HTERT RPE-1 (cell line): Measurements from ENCODE around the gene SOX6.

Experiments
- in situ Hi-C: fragments of 300-500 bp; cut with MboI; formaldehyde crosslinking; loops from 4 replicates; pipeline ENCODE4 v1.14.3; 2020; ENCODE audit warnings: low sequenced_read_pairs

Gene SOX6

GRCh38 chr11:15970506-15971214, 385.7 kb downstream of the SOX6 start:
- in situ Hi-C loops: no loop called here

DNA sequence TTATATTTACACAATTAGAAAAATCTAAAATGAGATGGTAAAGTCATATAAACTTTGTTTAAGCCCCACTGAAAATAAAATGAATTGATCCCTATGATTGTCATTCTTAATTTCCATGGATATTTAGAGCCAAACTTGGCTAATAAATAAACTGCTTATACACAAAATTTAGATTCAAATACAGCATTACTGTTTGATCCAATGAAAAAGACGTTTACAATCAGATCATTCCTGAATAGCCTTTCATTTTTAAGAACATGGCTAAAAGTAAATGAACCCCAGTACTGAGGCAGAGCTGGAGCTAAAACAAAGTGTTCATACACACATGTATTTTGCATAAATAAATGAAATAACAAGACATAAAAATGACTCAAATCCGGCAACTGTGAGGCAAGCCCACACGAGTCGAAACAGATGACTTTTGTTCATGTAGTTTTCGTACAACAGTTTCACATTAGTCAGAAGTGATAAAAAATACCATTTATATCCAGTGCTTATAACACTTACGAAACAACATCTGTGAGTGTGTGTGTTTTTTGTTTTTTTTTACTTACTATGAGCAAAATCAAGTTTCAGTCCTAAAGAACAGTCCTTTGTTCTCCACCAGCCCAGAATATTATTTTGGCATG, 386.5 kb downstream of the SOX6 start:
- in situ Hi-C loops: no loop called here

DNA sequence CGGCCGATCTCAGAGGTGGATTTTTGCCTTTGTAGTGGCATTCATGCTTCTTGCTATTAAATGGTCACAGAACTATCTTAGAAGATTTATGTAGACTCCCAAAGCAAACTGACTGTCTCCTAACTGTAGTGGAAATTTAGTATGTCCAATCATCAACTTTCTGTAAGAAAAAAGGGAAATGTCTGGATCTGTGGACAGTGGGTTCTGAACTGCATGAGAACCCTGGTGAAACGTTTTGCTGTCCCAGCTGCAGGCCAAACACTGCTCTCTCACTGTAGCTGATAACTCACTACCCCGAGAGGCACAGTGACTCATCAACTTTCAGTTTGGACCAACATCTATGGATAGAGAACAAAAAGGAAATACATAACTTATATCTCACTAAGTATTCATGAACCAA, 387.1 kb downstream of the SOX6 start:
- in situ Hi-C loops: no loop called here

DNA sequence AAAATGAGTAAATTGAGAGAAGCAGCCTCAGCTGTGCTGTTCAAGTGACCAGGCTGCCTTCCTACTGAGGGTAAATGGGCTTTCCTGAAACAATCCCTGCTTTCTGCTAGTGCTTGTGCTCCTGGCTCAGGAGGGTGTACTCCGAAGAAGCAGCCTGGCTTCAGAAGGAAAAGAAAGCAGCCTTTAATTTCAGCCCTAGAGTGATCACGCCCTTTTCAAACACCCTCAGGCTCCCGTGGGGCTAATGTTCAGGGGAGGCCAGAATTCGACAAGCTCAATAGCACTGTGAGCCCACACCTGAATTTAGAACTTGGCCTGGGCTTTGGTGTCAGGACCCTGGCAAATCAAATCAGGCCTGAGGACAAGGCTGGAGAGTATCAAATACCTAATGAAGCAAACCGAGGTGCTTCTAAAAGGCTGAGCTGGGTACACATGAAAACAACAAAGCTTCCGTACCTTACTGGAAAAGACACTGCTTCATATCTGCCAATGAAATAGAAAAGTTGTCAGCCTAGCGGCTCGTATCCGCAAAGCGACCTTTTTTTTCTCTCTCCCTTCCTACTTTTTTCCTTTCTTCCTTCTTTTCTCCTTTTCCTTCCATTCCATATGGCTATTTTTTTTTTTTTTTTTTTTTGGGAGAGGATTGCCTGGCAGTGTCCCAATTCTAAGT, 387.8 kb downstream of the SOX6 start:
- in situ Hi-C loops: no loop called here

- in situ Hi-C loops: no loop called here
Measured at GRCh38 chr11:15967966-15968365, 388.4 kb downstream of the SOX6 start.

DNA sequence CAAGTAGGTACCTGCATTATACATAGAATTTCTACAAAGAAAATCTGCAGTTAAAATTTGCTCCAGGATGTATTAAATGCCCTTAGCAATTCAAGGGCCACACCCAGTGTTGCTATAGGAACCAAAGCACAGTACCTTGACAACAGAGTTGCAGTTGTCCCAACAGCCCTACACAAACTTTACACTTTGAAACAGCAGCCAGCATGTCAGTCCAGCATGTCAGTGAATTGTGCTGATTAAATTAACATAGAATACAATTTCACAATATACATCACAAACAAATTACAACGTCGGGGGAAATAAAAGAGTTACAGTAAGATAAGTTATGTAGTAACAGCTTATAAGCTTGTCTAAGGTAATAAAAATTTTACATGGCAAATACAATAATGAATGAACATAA, 389.2 kb downstream of the SOX6 start:
- in situ Hi-C loops: no loop called here

- in situ Hi-C loops: no loop called here
Measured at GRCh38 chr11:15965562-15966250, 390.6 kb downstream of the SOX6 start.

DNA sequence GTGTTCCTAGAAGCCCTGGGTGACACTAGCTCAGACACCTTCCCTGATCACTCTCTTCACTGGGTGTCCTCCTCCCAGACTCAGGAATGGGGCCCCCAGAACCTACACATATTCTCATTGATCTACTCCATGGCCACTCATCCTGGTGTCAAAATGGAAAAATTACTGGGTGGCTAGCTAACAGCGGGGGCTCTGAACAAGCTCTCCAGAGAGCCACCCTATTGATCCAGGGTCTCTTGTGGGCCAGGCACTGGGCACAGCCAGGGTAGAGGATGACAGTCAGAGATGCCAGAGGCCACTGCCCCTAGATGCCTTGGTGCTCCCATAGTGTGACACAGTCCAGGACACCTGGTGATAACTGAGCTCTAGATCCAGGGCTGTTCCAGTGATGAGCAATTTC, 393.1 kb downstream of the SOX6 start:
- in situ Hi-C loops: no loop called here

GRCh38 chr11:15958910-15959309, 397.4 kb downstream of the SOX6 start:
- in situ Hi-C loops: no loop called here

DNA sequence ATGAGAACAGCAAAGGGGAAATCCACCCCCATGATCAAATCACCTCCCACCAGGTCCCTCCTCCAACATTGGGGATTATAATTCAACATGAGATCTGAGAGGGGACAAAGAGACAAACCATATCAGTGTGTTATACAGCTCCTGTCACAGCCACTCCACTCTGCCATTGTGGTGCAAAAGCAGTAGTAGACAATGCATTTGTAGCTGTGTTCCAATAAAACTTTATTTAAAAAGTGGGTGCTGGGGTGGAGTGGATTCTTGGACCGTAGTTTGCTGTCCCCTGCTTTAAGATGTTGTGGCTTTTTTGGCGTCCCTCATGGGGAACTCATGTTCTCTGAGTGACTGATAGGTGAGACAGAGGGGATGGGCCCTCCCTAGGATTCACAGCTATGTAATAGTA, 399.1 kb downstream of the SOX6 start:
- in situ Hi-C loops: no loop called here

DNA sequence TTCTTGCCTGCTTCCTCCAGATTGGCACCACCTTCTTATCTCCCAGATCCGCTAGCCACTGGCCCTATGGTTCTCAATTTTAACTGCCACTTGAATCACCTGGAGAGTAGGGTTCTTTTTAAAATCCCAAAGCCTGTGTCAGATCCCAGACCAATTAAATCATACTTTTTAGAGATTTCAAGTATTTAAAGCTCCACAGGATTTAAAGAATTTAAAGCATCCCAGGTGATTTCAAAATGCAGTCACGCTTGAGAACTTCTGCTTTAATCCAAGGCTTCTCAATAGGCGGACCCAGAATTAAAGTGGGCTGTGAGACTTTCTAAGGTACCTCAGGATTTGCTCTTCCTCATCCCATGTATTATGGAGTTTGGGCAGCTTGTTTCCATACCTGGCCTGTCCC, 400.0 kb downstream of the SOX6 start:
- in situ Hi-C loops: no loop called here

GRCh38 chr11:15955595-15955994, 400.8 kb downstream of the SOX6 start:
- in situ Hi-C loops: no loop called here

DNA sequence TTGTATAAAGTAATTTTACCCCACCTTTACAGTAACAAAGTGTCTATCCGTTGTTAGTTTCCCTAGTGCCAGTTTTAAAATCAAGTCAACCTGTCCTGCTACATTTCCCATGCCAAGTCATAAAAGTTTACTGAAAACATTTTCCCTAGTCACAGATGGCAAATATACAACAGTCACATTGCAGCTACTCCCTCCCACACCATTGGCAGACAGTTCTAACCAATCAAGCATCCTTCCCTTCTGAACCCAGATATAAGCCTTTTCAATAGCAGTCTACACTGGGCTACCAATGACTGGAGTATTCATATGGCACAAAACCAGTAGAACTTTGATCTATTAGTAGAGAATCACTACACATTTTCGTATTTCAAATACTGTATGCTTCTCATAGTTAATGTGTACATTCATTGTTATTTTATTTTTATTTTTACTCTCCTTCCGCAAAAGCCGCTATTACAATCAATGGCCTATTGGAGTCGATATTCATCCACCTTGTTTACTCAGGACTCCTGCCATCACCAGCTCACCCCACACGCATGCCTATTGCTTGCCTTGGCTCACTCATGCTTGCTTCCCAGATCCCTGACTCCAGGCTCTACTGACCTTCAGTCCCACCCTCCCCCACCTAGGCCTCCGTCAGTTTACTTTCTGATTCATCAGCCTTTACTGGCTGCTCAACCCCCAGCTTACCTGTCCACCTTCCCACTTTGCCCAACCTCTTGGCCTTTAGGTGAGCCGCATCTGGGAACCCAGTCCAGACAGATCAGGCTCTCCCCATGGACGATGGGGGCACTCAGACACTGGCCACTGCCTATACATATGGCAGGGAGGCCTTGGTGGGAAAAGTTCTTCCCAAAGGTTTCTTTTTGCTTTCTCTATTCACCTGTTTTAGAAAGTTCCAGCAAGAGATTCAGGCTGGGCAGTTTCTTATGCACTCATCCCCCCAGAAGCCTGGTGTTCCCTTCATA, 408.4 kb downstream of the SOX6 start:
- in situ Hi-C loops: no loop called here

DNA sequence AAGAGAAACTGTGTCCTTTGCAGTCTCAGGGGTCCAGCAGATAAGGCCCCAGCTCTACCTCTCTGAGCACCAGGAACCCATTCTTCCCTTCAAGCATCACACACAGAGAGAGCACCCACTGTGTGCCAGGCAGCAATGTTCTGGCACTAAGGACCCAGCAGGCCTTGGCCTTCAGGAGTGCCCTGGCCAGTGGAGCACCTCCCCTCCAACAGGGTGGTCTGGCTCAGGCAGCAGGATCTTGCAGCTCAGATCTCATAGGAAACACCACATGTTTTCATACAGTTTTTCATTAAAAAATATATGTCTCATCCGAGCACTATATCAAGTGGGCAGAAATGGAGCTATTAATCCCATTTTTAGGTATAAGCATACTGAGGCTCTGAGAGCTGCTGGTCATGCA, 410.6 kb downstream of the SOX6 start:
- in situ Hi-C loops: no loop called here

DNA sequence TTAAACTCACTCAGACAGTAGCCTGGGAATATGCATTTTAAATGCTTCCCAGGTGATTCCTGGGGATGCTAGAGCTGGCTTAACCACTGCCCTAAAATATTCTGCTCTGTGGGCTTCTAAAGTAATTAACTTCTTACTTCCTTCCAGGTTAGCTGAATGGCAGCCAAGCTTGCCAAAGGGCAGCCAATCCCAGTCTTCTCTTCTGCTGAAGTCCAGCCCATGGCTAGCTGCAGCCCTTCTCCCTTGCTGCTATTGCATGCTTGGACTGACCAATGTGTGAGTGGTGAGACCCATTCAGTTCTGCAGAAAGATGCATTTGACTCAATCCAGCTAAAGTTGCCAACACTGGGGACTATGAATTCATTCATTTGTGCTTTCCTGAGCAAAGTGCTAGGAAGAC, 411.9 kb downstream of the SOX6 start:
- in situ Hi-C loops: no loop called here

GRCh38 chr11:15943418-15944197, 412.7 kb downstream of the SOX6 start:
- in situ Hi-C loops: no loop called here

DNA sequence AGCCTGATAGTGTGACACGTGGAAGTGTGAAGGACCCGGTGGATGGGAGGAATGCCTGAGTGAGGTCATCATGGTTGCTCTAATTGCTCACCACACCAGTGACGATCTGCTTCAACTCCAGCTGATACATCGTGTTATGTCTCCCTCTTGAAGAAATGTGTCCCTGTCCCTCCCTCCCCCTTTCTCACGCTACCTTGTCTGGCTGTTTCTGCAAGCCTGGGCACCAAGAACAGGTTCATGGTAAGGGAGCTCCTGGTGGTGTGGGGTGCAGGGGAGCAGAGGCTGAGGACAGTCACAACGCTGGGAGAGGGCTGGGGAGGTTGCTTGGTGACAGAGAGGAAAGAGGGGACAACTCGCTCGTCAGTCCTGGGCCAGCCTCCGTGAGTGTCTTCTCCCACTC, 413.4 kb downstream of the SOX6 start:
- in situ Hi-C loops: no loop called here

DNA sequence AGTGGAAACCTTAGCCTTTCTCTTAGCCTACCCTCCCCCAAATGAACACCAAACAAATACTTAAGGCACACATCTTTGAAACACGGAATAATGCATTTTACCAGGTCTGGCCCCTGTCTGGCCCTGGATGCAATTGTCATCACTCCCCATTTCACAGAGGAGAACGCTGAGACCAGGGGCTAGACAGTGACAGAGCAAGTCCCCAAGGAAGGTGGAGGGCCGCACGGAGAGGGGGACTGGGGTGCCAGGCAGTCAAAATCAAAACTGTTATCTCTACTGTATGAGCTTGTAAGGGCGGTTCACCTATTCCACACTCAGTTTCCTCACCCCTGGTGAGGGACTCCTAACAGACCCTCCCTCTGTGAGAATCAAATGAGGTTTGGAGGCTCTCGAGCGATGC, 414.2 kb downstream of the SOX6 start:
- in situ Hi-C loops: no loop called here

DNA sequence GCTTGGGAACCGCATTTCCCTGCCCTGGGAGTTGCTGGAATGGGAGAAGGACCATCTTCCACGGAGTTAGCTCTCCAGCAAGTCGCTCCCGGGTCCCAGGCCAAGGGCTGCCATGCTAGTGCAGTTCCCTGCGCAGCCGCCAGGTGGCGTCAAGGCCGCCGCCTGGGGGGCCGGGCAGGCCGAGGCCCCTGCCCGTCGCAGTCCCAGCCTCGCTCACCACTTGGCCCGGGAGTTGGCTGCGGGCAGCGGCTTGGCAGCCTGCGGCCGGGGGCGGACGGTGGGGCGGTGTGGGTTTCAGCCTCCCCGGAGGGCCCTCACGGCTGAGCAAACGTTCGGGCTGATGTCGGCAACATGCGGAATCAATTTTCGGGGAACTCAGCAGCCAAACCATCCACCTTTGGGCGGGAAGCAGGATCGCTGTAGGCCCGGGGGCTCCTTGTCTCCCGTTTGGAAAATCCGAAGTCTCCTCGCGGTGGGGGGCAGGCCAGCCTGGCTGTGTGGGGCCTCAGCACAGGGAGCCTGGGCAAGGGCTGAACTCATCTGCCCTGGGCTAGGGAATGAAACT, 415.1 kb downstream of the SOX6 start:
- in situ Hi-C loops: no loop called here
